Fibroblast of pulmonary artery (primary cell): ENCODE results near the gene TRIM32.

Source experiments
- DNase-seq: peaks from one replicate; pipeline ENCODE4 v3.0.0-alpha.2; 2010; ENCODE audit warnings: low read depth
- H3K4me3 ChIP-seq: replicated peaks from 2 replicates; pipeline ENCODE4 v1.5.1; 2011; ENCODE audit warnings: low read depth, mild to moderate bottlenecking, control low read depth, low read length, moderate library complexity
- CTCF ChIP-seq: IDR thresholded peaks from 2 replicates; pipeline ENCODE4 v1.5.1; 2011; ENCODE audit warnings: mild to moderate bottlenecking, control low read depth, low read length, inconsistent platforms; ENCODE audit errors: missing control alignments

TRIM32 gene

GRCh38 chr9:116741086-116741740 lies 54.1 kb downstream of the TRIM32 start:
- TF ChIP-seq CTCF, result no peak
- no peak for DNase-seq
- H3K4me3 ChIP-seq, result no peak overlapping the region

GRCh38 chr9:116741742-116742141 lies 54.6 kb downstream of the TRIM32 start:
- TF ChIP-seq CTCF, result no peak
- DNase-seq, result no peak
- no peak overlapping the region for H3K4me3 ChIP-seq

GRCh38 chr9:116749176-116749575 lies 62.1 kb downstream of the TRIM32 start:
- no peak overlapping the region for H3K4me3 ChIP-seq
- TF ChIP-seq CTCF, result no peak
- DNase-seq, result no peak

- DNase-seq, result no peak
- TF ChIP-seq CTCF, result no peak
- H3K4me3 ChIP-seq, result no peak overlapping the region
Measured at GRCh38 chr9:116749772-116750171, 62.7 kb downstream of the TRIM32 start.

- no peak for DNase-seq
- no peak for TF ChIP-seq CTCF
- no peak overlapping the region for H3K4me3 ChIP-seq
Measured at GRCh38 chr9:116750510-116750909, 63.4 kb downstream of the TRIM32 start.
